Fibroblast of villous mesenchyme (primary cell): ENCODE results near the gene WASF2. TPM values are rescaled to one million over a fixed set of nuclear protein-coding genes. Genes with fewer than 3 reads are reported as not detected.
A peak's percentile ranks its signal among the peaks of the same experiment; 100 is the strongest.

Experiments used
- DNase-seq: peaks from one replicate; pipeline ENCODE4 v3.0.0-alpha.2; 2010; ENCODE audit warnings: low read depth
- H3K4me3 ChIP-seq: 2 replicates; pipeline ENCODE4 v1.5.1; 2011; ENCODE audit warnings: low read depth, mild to moderate bottlenecking, low read length
- total RNA-seq: library from RNA; depleted of rRNA; stranded (reverse); fragments of >200 nt; gene quantifications from 2 replicates; pipeline ENCODE4 v1.2.3, GENCODE V29; 2012
- TF ChIP-seq, protein P1 (sequence below): IDR thresholded peaks from 2 replicates; pipeline ENCODE4 v1.5.1; 2012; ENCODE audit warnings: low read depth, mild to moderate bottlenecking, low read length; ENCODE audit not compliant: insufficient read depth

The WASF2 gene
- total RNA-seq, 1 donor, result 16.0 TPM

GRCh38 chr1:27455139-27455811 lies 34.7 kb downstream of the WASF2 start:
- TF ChIP-seq, protein P1, sequence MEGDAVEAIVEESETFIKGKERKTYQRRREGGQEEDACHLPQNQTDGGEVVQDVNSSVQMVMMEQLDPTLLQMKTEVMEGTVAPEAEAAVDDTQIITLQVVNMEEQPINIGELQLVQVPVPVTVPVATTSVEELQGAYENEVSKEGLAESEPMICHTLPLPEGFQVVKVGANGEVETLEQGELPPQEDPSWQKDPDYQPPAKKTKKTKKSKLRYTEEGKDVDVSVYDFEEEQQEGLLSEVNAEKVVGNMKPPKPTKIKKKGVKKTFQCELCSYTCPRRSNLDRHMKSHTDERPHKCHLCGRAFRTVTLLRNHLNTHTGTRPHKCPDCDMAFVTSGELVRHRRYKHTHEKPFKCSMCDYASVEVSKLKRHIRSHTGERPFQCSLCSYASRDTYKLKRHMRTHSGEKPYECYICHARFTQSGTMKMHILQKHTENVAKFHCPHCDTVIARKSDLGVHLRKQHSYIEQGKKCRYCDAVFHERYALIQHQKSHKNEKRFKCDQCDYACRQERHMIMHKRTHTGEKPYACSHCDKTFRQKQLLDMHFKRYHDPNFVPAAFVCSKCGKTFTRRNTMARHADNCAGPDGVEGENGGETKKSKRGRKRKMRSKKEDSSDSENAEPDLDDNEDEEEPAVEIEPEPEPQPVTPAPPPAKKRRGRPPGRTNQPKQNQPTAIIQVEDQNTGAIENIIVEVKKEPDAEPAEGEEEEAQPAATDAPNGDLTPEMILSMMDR, result no peak
- H3K4me3 ChIP-seq, result no peak overlapping the region
- DNase-seq, result peak; percentile 16

- H3K4me3 ChIP-seq, result no peak overlapping the region
- DNase-seq, result no peak
- TF ChIP-seq, protein P1, result no peak
Observed at GRCh38 chr1:27454610-27455009, 35.4 kb downstream of the WASF2 start.

- no peak for DNase-seq
- no peak overlapping the region for H3K4me3 ChIP-seq
- TF ChIP-seq, protein P1, result no peak
Observed at GRCh38 chr1:27451343-27451742, 38.6 kb downstream of the WASF2 start.

- no peak overlapping the region for H3K4me3 ChIP-seq
- DNase-seq, result no peak
- TF ChIP-seq, protein P1, result no peak
Observed at GRCh38 chr1:27448982-27449381, 41.0 kb downstream of the WASF2 start.

DNA sequence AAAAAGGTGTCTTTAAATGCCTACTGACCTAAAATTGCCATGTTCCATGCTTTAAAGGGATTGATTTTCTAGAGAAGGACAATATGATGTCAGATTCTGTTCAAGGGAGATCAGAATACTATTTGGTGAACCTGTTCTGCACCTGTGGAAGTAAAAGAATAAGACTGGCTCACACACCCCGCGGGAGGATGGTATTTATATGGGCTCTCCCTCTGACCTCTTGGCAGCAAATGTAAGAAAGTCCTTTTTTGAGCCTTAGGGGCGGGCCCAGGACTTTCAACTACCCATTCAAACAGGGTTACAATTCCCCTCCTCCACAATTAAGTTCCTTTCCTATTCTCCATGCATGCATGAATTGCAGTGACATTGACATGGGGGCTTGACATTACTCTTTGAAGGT lies 42.1 kb downstream of the WASF2 start:
- TF ChIP-seq, protein P1, result no peak
- no peak for DNase-seq
- H3K4me3 ChIP-seq, result no peak overlapping the region

DNA sequence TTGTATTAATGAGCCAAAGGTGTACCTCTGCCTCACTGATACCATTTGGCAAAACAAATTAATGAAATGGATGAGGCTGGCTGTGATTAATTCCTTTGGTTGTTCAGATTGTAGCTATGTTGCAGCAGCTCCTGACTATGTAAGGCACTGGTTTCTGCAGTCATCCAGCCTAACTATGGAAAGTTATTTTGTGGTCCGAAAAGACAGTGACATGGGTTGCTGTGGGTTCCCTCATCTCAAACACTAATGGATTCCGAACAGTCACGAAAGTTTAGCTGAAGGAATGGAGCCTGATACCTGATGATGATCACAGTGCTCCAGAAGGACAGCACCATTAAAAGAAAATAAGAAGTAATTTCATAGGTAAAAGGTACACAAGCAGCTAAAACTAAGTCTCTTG lies 42.6 kb downstream of the WASF2 start:
- TF ChIP-seq, protein P1, result no peak
- DNase-seq, result no peak
- H3K4me3 ChIP-seq, result no peak overlapping the region

DNA sequence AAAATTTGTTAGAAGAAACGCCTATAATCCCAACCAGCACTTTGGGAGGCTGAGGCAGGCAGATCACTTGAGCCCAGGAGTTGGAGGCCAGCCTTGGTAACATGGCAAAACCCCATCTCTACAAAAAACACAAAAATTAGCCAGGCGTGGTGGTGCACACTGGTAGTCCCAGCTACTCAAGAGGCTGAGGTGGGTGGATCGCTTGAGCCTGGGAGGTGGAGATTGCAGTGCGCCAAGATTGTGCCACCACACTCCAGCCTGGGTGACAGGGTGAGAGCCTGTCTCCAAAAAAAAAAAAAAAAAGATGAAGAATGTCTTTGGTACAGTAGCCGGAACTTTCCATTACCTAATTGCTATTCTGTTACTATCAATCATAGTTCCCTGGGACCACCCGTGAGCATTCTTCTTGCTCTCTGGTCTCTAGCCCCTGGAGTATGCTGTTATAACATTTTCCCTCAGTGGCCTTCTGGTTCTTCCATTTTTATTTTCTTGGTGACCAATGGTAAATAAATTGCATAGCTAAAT lies 43.4 kb downstream of the WASF2 start:
- no peak for DNase-seq
- TF ChIP-seq, protein P1, result no peak
- no peak overlapping the region for H3K4me3 ChIP-seq
